GM21717 (cell line): ENCODE measurements around the gene IFNAR2.

Source experiments
- ATAC-seq: cut with Tn5 transposase; IDR thresholded peaks from one replicate; pipeline ENCODE4 v1.9.1; 2021; ENCODE audit warnings: mild to moderate bottlenecking, moderate library complexity; ENCODE audit not compliant: unreplicated experiment

The IFNAR2 gene

GRCh38 chr21:33266789-33267135 lies 37.0 kb downstream of the IFNAR2 start:
- no peak for ATAC-seq

- ATAC-seq = no peak
Measured at GRCh38 chr21:33267250-33267649, 37.5 kb downstream of the IFNAR2 start.

- peak; percentile 20 for ATAC-seq
Measured at GRCh38 chr21:33268393-33268736, 38.6 kb downstream of the IFNAR2 start.

GRCh38 chr21:33268737-33269441 lies 39.2 kb downstream of the IFNAR2 start:
- peak; percentile 61 for ATAC-seq

GRCh38 chr21:33270986-33271385 lies 41.2 kb downstream of the IFNAR2 start:
- no peak for ATAC-seq

- ATAC-seq = no peak
Measured at GRCh38 chr21:33273044-33273443, 43.3 kb downstream of the IFNAR2 start.

- ATAC-seq = no peak
Measured at GRCh38 chr21:33278721-33279120, 49.0 kb downstream of the IFNAR2 start.

GRCh38 chr21:33279330-33279820 lies 49.6 kb downstream of the IFNAR2 start:
- no peak for ATAC-seq
